Cardiac muscle cell (in vitro differentiated cells and primary cell): ENCODE data around the gene TECR. TPM values are rescaled to one million over a fixed set of nuclear protein-coding genes. Genes with fewer than 3 reads are reported as not detected.

ENCODE experiments used
- DNase-seq, 2 donors: peaks; one replicate each; pipeline versions ENCODE4 v3.0.0 to v3.0.0-alpha.2; 2010 to 2017; ENCODE audit warnings: low read depth in 1 of 2, low spot score in 1 of 2
- H3K27ac ChIP-seq: fragments of 200-600 bp; sonication (generic); 2 replicates; pipeline ENCODE4 v1.5.1; 2016
- H3K27me3 ChIP-seq: fragments of 200-600 bp; sonication (generic); 2 replicates; pipeline ENCODE4 v1.6.0; 2016; ENCODE audit warnings: control low read depth
- H3K36me3 ChIP-seq: fragments of 200-600 bp; sonication (generic); 2 replicates; pipeline ENCODE4 v1.5.1; 2016; ENCODE audit warnings: control low read depth
- H3K4me1 ChIP-seq: fragments of 200-600 bp; sonication (generic); 2 replicates; pipeline ENCODE4 v1.8.1; 2017; ENCODE audit warnings: low read depth, mild to moderate bottlenecking, mixed run types
- H3K4me3 ChIP-seq: fragments of 200-600 bp; sonication (generic); 2 replicates; pipeline ENCODE4 v1.5.1; 2016; ENCODE audit warnings: mild to moderate bottlenecking
- H3K9me3 ChIP-seq: fragments of 200-600 bp; sonication (generic); 2 replicates; pipeline ENCODE4 v1.5.1; 2017; ENCODE audit warnings: low read depth, mild to moderate bottlenecking, control low read depth
- CTCF ChIP-seq: IDR thresholded peaks from 2 replicates; pipeline ENCODE4 v1.5.1; 2012; ENCODE audit warnings: low read depth, mild to moderate bottlenecking, low read length
- polyA plus RNA-seq: library from polyadenylated mRNA; unstranded; fragments of >200 nt; fragmentation: Nextera tagmentation; extraction: Ambion mirVana; gene quantifications from 2 replicates; pipeline ENCODE4 v1.2.1, GENCODE V29; 2016
- total RNA-seq: library from RNA; depleted of rRNA; stranded (reverse); fragments of >200 nt; gene quantifications from 2 replicates; pipeline ENCODE4 v1.2.3, GENCODE V29; 2016

Gene TECR
- total and polyA plus RNA-seq, 2 experiments from 2014 or later = 83.1 to 345 TPM

- Histone ChIP-seq H3K4me1 (peaks cover 19% of the 10 kb centered on the region), H3K4me3 (no peak overlapping the region), H3K9me3 (no peaks in the 10 kb centered on the region), H3K36me3 (peaks cover 3% of the 10 kb centered on the region), H3K27ac (no peak overlapping the region), H3K27me3 (no peaks in the 10 kb centered on the region)
- no peak for DNase-seq
- TF ChIP-seq CTCF = no peak
Observed at GRCh38 chr19:14565765-14566711, 36.6 kb downstream of the TECR start.

GRCh38 chr19:14566712-14567077, 37.3 kb downstream of the TECR start:
- peaks cover 3% of the 10 kb centered on the region for H3K36me3 ChIP-seq
- no peak overlapping the region for H3K27ac ChIP-seq
- no peak for DNase-seq
- no peaks in the 10 kb centered on the region for H3K9me3 ChIP-seq
- no peak for TF ChIP-seq CTCF
- no peak overlapping the region for H3K4me3 ChIP-seq
- H3K4me1 ChIP-seq = peaks cover 14% of the 10 kb centered on the region
- no peaks in the 10 kb centered on the region for H3K27me3 ChIP-seq

- no peak for DNase-seq
- H3K4me3 ChIP-seq = no peak overlapping the region
- TF ChIP-seq CTCF = no peak
- H3K4me1 ChIP-seq = peaks cover 10% of the 10 kb centered on the region
- H3K9me3 ChIP-seq = no peaks in the 10 kb centered on the region
- no peak overlapping the region for H3K27ac ChIP-seq
- H3K27me3 ChIP-seq = no peaks in the 10 kb centered on the region
- peaks cover 3% of the 10 kb centered on the region for H3K36me3 ChIP-seq
Observed at GRCh38 chr19:14567079-14567478, 37.7 kb downstream of the TECR start.

- Histone ChIP-seq H3K9me3 (no peaks in the 10 kb centered on the region), H3K27me3 (no peaks in the 10 kb centered on the region), H3K27ac (no peak overlapping the region), H3K4me1 (peaks cover 7% of the 10 kb centered on the region), H3K36me3 (no peaks in the 10 kb centered on the region), H3K4me3 (peak overlapping the region; percentile 96)
- DNase-seq = no peak
- TF ChIP-seq CTCF = no peak
Observed at GRCh38 chr19:14570864-14571527, 41.6 kb downstream of the TECR start.

GRCh38 chr19:14571695-14572490, 42.5 kb downstream of the TECR start, which contains the start of gene NDUFB7:
Gene NDUFB7 (minus strand): TSS chr19:14572066. CDS start chr19:14572000, 66 bp downstream.
- Histone ChIP-seq H3K4me3 (peak within 1 kb of the TSS; percentile 96), H3K9me3 (no peaks in the 10 kb centered on the region), H3K4me1 (peaks cover 7% of the 10 kb centered on the region), H3K36me3 (no peaks in the 10 kb centered on the region), H3K27me3 (no peaks in the 10 kb centered on the region), H3K27ac (peak within 1 kb of the TSS; percentile 58)
- DNase-seq = peak; percentile 92 to 96
- TF ChIP-seq CTCF = peak; percentile 66
